ENCODE results near the gene DYTN.

Gene DYTN

GRCh38 chr2:206718296-206718695, at the start of gene DYTN:
Gene DYTN (minus strand): TSS chr2:206718396. CDS start chr2:206718279, 117 bp downstream.
- Histone ChIP-seq H3K4me3 (no peak within 1 kb of the TSS), H3K4me2 (no peak within 1 kb of the TSS), H3K27me3 (no peaks in the 10 kb centered on the region), H3K4me1 (peaks cover 0 to 4% (median 0%) of the 10 kb centered on the region in 10 experiments; a peak in 1 of 20 replicates), H3K9me3 (replicated peaks in 1 of 11) (peaks cover 0 to 9% (median 4%) of the 10 kb centered on the region in 11 experiments; a peak in 6 of 22 replicates), H3K27ac (no peak within 1 kb of the TSS), H3K9ac (no peak within 1 kb of the TSS), H4K20me1 (no peaks in the 10 kb centered on the region), H3K36me3 (no peaks in the 10 kb centered on the region)
- no peak for TF ChIP-seq Cebpa-rat (IDR thresholded peaks at IDR 0.05)

GRCh38 chr2:206766057-206766930, 48.1 kb upstream of the DYTN start:
- Histone ChIP-seq H3K9me3 (replicated peaks in 1 of 11) (no peaks in the 10 kb centered on the region), H3K4me1 (peaks cover 17 to 42% (median 33%) of the 10 kb centered on the region in 10 experiments), H3K27me3 (no peaks in the 10 kb centered on the region), H3K4me3 (peak overlapping the region; percentile 68 to 94 (median 80)), H3K27ac (peak overlapping the region; percentile 84 to 94 (median 90)), H3K4me2 (peak overlapping the region; percentile 74 to 89 (median 83)), H4K20me1 (peaks cover 0 to 24% (median 6%) of the 10 kb centered on the region in 11 experiments; a peak in 6 of 22 replicates), H3K36me3 (peaks cover 31 to 49% (median 44%) of the 10 kb centered on the region in 11 experiments), H3K9ac (peak overlapping the region; percentile 81 to 94 (median 91))
- TF ChIP-seq Cebpa-rat (IDR thresholded peaks at IDR 0.05), result no peak

- Histone ChIP-seq H3K4me1 (peaks cover 17 to 42% (median 33%) of the 10 kb centered on the region in 10 experiments), H3K27ac (peak within 1 kb of the TSS; percentile 84 to 94 (median 90)), H3K9me3 (replicated peaks in 1 of 11) (no peaks in the 10 kb centered on the region), H3K4me3 (peak within 1 kb of the TSS; percentile 68 to 94 (median 80)), H3K36me3 (peaks cover 26 to 41% (median 36%) of the 10 kb centered on the region in 11 experiments; a peak in 20 of 22 replicates), H3K9ac (peak within 1 kb of the TSS; percentile 81 to 94 (median 91)), H3K27me3 (no peaks in the 10 kb centered on the region), H3K4me2 (peak within 1 kb of the TSS; percentile 74 to 89 (median 83)), H4K20me1 (peaks cover 0 to 24% (median 6%) of the 10 kb centered on the region in 11 experiments; a peak in 6 of 22 replicates)
- TF ChIP-seq Cebpa-rat (IDR thresholded peaks at IDR 0.05), result no peak
Measured at GRCh38 chr2:206765242-206766056, 47.3 kb upstream of the DYTN start, which contains the start of the genes FASTKD2 and MDH1B. Gene FASTKD2 (plus strand): TSS chr2:206765606. CDS start chr2:206766694, 1,088 bp downstream. Gene MDH1B (minus strand): TSS chr2:206765328. CDS start chr2:206765271, 57 bp downstream.

GRCh38 chr2:206764673-206765241, 46.6 kb upstream of the DYTN start:
- H3K36me3 ChIP-seq, result peaks cover 23 to 34% (median 29%) of the 10 kb centered on the region in 11 experiments; a peak in 20 of 22 replicates
- peak overlapping the region in 10 of 11 experiments; percentile 84 to 94 (median 91); a peak in 20 of 22 replicates for H3K27ac ChIP-seq
- H3K27me3 ChIP-seq, result no peaks in the 10 kb centered on the region
- H3K9ac ChIP-seq, result peak overlapping the region; percentile 81 to 94 (median 91)
- peaks cover 17 to 42% (median 33%) of the 10 kb centered on the region in 10 experiments for H3K4me1 ChIP-seq
- peak overlapping the region; percentile 68 to 94 (median 80) for H3K4me3 ChIP-seq
- H3K9me3 ChIP-seq (replicated peaks in 1 of 11), result no peaks in the 10 kb centered on the region
- no peak for TF ChIP-seq Cebpa-rat (IDR thresholded peaks at IDR 0.05)
- peak overlapping the region; percentile 74 to 89 (median 83) for H3K4me2 ChIP-seq
- H4K20me1 ChIP-seq, result peaks cover 0 to 17% (median 5%) of the 10 kb centered on the region in 11 experiments; a peak in 6 of 22 replicates

- H3K4me1 ChIP-seq, result no peaks in the 10 kb centered on the region
- TF ChIP-seq Cebpa-rat (IDR thresholded peaks at IDR 0.05), result no peak
- H3K27me3 ChIP-seq, result no peaks in the 10 kb centered on the region
- H3K27ac ChIP-seq, result no peak overlapping the region
- H3K9ac ChIP-seq, result no peak overlapping the region
- no peak overlapping the region for H3K4me2 ChIP-seq
- no peaks in the 10 kb centered on the region for H3K9me3 ChIP-seq (replicated peaks in 1 of 11)
- H3K4me3 ChIP-seq, result no peak overlapping the region
- no peaks in the 10 kb centered on the region for H3K36me3 ChIP-seq
- no peaks in the 10 kb centered on the region for H4K20me1 ChIP-seq
Measured at GRCh38 chr2:206756816-206757215, 38.6 kb upstream of the DYTN start.

GRCh38 chr2:206740800-206741199, 22.6 kb upstream of the DYTN start:
- no peaks in the 10 kb centered on the region for H3K9me3 ChIP-seq (replicated peaks in 1 of 11)
- no peak overlapping the region for H3K27ac ChIP-seq
- no peak for TF ChIP-seq Cebpa-rat (IDR thresholded peaks at IDR 0.05)
- no peak overlapping the region for H3K4me2 ChIP-seq
- H3K36me3 ChIP-seq, result no peaks in the 10 kb centered on the region
- no peak overlapping the region for H3K9ac ChIP-seq
- no peaks in the 10 kb centered on the region for H3K27me3 ChIP-seq
- H3K4me3 ChIP-seq, result no peak overlapping the region
- H4K20me1 ChIP-seq, result no peaks in the 10 kb centered on the region
- H3K4me1 ChIP-seq, result peaks cover 0 to 7% (median 3%) of the 10 kb centered on the region in 10 experiments; a peak in 5 of 20 replicates

GRCh38 chr2:206739271-206739670, 21.1 kb upstream of the DYTN start:
- H3K36me3 ChIP-seq, result no peaks in the 10 kb centered on the region
- H3K27me3 ChIP-seq, result no peaks in the 10 kb centered on the region
- H3K27ac ChIP-seq, result no peak overlapping the region
- H3K9me3 ChIP-seq (replicated peaks in 1 of 11), result no peaks in the 10 kb centered on the region
- no peak overlapping the region for H3K9ac ChIP-seq
- H3K4me3 ChIP-seq, result no peak overlapping the region
- peaks cover 0 to 7% (median 3%) of the 10 kb centered on the region in 10 experiments; a peak in 5 of 20 replicates for H3K4me1 ChIP-seq
- peak overlapping the region in 2 of 11 experiments; percentile 19 to 28; a peak in 4 of 22 replicates for H3K4me2 ChIP-seq
- no peaks in the 10 kb centered on the region for H4K20me1 ChIP-seq
- no peak for TF ChIP-seq Cebpa-rat (IDR thresholded peaks at IDR 0.05)

GRCh38 chr2:206736935-206737334, 18.7 kb upstream of the DYTN start:
- H3K27me3 ChIP-seq, result no peaks in the 10 kb centered on the region
- no peaks in the 10 kb centered on the region for H3K9me3 ChIP-seq (replicated peaks in 1 of 11)
- no peak for TF ChIP-seq Cebpa-rat (IDR thresholded peaks at IDR 0.05)
- H3K36me3 ChIP-seq, result no peaks in the 10 kb centered on the region
- no peak overlapping the region for H3K9ac ChIP-seq
- H3K4me1 ChIP-seq, result peaks cover 0 to 7% (median 3%) of the 10 kb centered on the region in 10 experiments; a peak in 5 of 20 replicates
- H3K4me2 ChIP-seq, result no peak overlapping the region
- no peak overlapping the region for H3K27ac ChIP-seq
- no peak overlapping the region for H3K4me3 ChIP-seq
- H4K20me1 ChIP-seq, result no peaks in the 10 kb centered on the region

Measured in BLaER1 treated with 17β-estradiol and CSF1 and Interleukin-3, amounts not matched to agents 10 nM and 100 nM (cell line).